Sigmoid colon (tissue), 7 donors: ENCODE data around the gene UBE2N. TPM values are rescaled to one million over a fixed set of nuclear protein-coding genes. Genes with fewer than 3 reads are reported as not detected.
"Not testable (repeated sequence)": the region's sequence is repeated elsewhere in the genome, so short reads cannot be mapped to it uniquely, and the experiment has no call there.

Experiments used
- DNase-seq: peaks from one replicate; pipeline ENCODE4 v3.0.0-alpha.2; 2019
- H3K27ac ChIP-seq, 4 donors: fragments of 200-600 bp; sonication (generic); one replicate each; pipeline ENCODE4 v1.5.1; 2016 to 2019; ENCODE audit warnings: mild to moderate bottlenecking in 1 of 4
- H3K27me3 ChIP-seq, 3 donors: fragments of 200-600 bp; sonication (generic); one replicate each; pipeline ENCODE4 v1.5.1; 2019; ENCODE audit warnings: mild to moderate bottlenecking in 1 of 3
- H3K36me3 ChIP-seq, 4 donors: fragments of 200-600 bp; sonication (generic); one replicate each; pipeline ENCODE4 v1.5.1; 2016 to 2019
- H3K4me1 ChIP-seq, 4 donors: fragments of 200-600 bp; sonication (generic); one replicate each; pipeline ENCODE4 v1.5.1; 2017 to 2019
- H3K4me3 ChIP-seq, 4 donors: fragments of 200-600 bp; sonication (generic); one replicate each; pipeline ENCODE4 v1.5.1; 2017 to 2019; ENCODE audit warnings: mild to moderate bottlenecking in 2 of 4, moderate library complexity in 1 of 4
- H3K9me3 ChIP-seq, 4 donors: fragments of 200-600 bp in 3 of 4; sonication (generic) in 3 of 4; one replicate each; pipeline versions ENCODE4 v1.5.1 to v1.6.1; 2013 to 2019
- EP300 ChIP-seq, 4 donors: sonication (generic); formaldehyde crosslinking; IDR thresholded peaks; one replicate each; pipeline ENCODE4 v1.6.1; 2017; ENCODE audit warnings: antibody characterized with exemption in 4 of 4
- POLR2A ChIP-seq, 2 donors: fragments of 450-650 bp; IDR thresholded peaks; one replicate each; pipeline ENCODE4 v1.6.1; 2016; ENCODE audit warnings: antibody characterized with exemption in 2 of 2, mild to moderate bottlenecking in 2 of 2, moderate library complexity in 2 of 2
- POLR2AphosphoS5 ChIP-seq, 4 donors: sonication (generic); formaldehyde crosslinking; IDR thresholded peaks; one replicate each; pipeline ENCODE4 v1.6.1; 2017; ENCODE audit warnings: antibody characterized with exemption in 4 of 4
- WGBS, 2 donors: extraction: QIAGEN DNeasy Blood & Tissue Kit; methylation state at CpG; one replicate each; pipeline ENCODE4 v1.1.7; 2013; 5-methylcytosine and 5-hydroxymethylcytosine counted together
- intact Hi-C: fragments of 100-400 bp; cut with DNase I; formaldehyde crosslinking; loops from one replicate; pipeline ENCODE4 v1.15.1; 2023
- polyA plus RNA-seq, 3 donors: library from polyadenylated mRNA; stranded (reverse); fragments of 200-250 nt; gene quantifications; one replicate each; pipeline ENCODE4 v1.2.3, GENCODE V29; 2013
- total RNA-seq, 4 donors: library from RNA; depleted of rRNA; stranded (reverse); fragments of >200 nt; gene quantifications; one replicate each; pipeline ENCODE4 v1.1.0, GENCODE V29; 2016
- TF ChIP-seq, protein P1 (sequence below), 4 experiments: fragments of 450-650 bp in 3 of 4; fragments of 200-600 bp in 1 of 4; IDR thresholded peaks; one replicate each; pipeline ENCODE4 v1.5.1; 2016 to 2019; ENCODE audit warnings: antibody characterized with exemption in 4 of 4, mild to moderate bottlenecking in 3 of 4, moderate library complexity in 2 of 4
- donor health status: healthy with polysubstance abuse.
- donor health status: Bipolar disorder and iron deficiency.
- donor health status: healthy.

UBE2N gene
- total and polyA plus RNA-seq, 7 donors = 23.0 to 102 (median 28.0) TPM

GRCh38 chr12:93393425-93393824, 48.3 kb downstream of the UBE2N start:
- intact Hi-C loops = no loop called here
- Histone ChIP-seq H3K36me3 (peaks cover 0 to 30% (median 9%) of the 10 kb centered on the region in 4 donors), H3K27me3 (no peaks in the 10 kb centered on the region), H3K4me1 (peaks cover 0 to 24% (median 15%) of the 10 kb centered on the region in 4 donors), H3K4me3 (no peak overlapping the region), H3K27ac (no peak overlapping the region), H3K9me3 (no peaks in the 10 kb centered on the region)
- no peak for DNase-seq
- TF ChIP-seq POLR2A (IDR thresholded peaks at IDR 0.05) = no peak
- TF ChIP-seq EP300 (IDR thresholded peaks at IDR 0.05) = no peak
- no peak for TF ChIP-seq POLR2AphosphoS5 (IDR thresholded peaks at IDR 0.05)
- TF ChIP-seq, protein P1, sequence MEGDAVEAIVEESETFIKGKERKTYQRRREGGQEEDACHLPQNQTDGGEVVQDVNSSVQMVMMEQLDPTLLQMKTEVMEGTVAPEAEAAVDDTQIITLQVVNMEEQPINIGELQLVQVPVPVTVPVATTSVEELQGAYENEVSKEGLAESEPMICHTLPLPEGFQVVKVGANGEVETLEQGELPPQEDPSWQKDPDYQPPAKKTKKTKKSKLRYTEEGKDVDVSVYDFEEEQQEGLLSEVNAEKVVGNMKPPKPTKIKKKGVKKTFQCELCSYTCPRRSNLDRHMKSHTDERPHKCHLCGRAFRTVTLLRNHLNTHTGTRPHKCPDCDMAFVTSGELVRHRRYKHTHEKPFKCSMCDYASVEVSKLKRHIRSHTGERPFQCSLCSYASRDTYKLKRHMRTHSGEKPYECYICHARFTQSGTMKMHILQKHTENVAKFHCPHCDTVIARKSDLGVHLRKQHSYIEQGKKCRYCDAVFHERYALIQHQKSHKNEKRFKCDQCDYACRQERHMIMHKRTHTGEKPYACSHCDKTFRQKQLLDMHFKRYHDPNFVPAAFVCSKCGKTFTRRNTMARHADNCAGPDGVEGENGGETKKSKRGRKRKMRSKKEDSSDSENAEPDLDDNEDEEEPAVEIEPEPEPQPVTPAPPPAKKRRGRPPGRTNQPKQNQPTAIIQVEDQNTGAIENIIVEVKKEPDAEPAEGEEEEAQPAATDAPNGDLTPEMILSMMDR (IDR thresholded peaks at IDR 0.05) = no peak
- 60 to 66% methylated on average over 2 of the region's 2 CpGs for WGBS, 2 donors

- H3K36me3 ChIP-seq = peaks cover 0 to 6% (median 2%) of the 10 kb centered on the region in 4 donors
- TF ChIP-seq, protein P1 (IDR thresholded peaks at IDR 0.05) = no peak
- no peak for TF ChIP-seq POLR2A (IDR thresholded peaks at IDR 0.05)
- H3K27ac ChIP-seq = peak overlapping the region in 1 of 4 donors; percentile 7
- intact Hi-C loops = no loop called here
- H3K4me3 ChIP-seq = no peak overlapping the region
- DNase-seq = no peak
- 83 to 85% methylated on average over 5 of the region's 5 CpGs for WGBS, 2 donors
- H3K27me3 ChIP-seq = no peaks in the 10 kb centered on the region
- H3K9me3 ChIP-seq = no peaks in the 10 kb centered on the region
- peaks cover 0 to 28% (median 19%) of the 10 kb centered on the region in 4 donors for H3K4me1 ChIP-seq
Observed at GRCh38 chr12:93390549-93391297, 51.0 kb downstream of the UBE2N start.

- Histone ChIP-seq H3K27me3 (no peaks in the 10 kb centered on the region), H3K9me3 (no peaks in the 10 kb centered on the region), H3K36me3 (no peaks in the 10 kb centered on the region), H3K27ac (no peak overlapping the region), H3K4me3 (no peak overlapping the region), H3K4me1 (peaks cover 0 to 34% (median 19%) of the 10 kb centered on the region in 4 donors)
- DNase-seq = no peak
- TF ChIP-seq EP300 (IDR thresholded peaks at IDR 0.05) (no peak), POLR2AphosphoS5 (IDR thresholded peaks at IDR 0.05) (no peak), POLR2A (IDR thresholded peaks at IDR 0.05) (no peak)
- TF ChIP-seq, protein P1 (IDR thresholded peaks at IDR 0.05) = no peak
- intact Hi-C loops = no loop called here
- 54 to 65% methylated on average over 5 of the region's 5 CpGs for WGBS, 2 donors
Observed at GRCh38 chr12:93390031-93390430, 51.7 kb downstream of the UBE2N start.

DNA sequence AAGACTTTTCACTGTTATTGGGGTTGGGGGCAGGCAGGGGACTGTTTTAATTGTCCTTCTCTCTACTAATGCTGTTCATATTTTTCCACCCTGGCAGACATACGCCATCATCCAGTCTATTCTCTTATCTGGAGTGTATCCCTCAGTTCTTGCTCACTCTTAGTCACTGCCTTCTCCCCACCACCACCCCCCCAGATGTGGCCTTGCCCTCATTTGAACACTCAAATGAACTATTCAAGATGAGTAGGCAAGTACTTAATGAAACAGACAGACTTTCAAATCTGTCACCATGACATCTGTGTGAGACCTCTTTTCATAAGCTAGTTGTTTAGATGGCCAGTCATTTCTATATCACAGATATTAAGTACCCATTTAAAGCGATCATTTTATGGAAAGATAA, 54.0 kb downstream of the UBE2N start:
- no peak for DNase-seq
- no peaks in the 10 kb centered on the region for H3K9me3 ChIP-seq
- no peaks in the 10 kb centered on the region for H3K27me3 ChIP-seq
- 83 to 87% methylated on average over 2 of the region's 2 CpGs for WGBS, 2 donors
- intact Hi-C loops = no loop called here
- no peaks in the 10 kb centered on the region for H3K36me3 ChIP-seq
- TF ChIP-seq, protein P1 (IDR thresholded peaks at IDR 0.05) = no peak
- H3K4me1 ChIP-seq = peaks cover 0 to 49% (median 27%) of the 10 kb centered on the region in 4 donors
- H3K4me3 ChIP-seq = no peak overlapping the region
- H3K27ac ChIP-seq = no peak overlapping the region

GRCh38 chr12:93381976-93382437, 59.7 kb downstream of the UBE2N start:
- H3K4me1 ChIP-seq = peaks cover 4 to 58% (median 33%) of the 10 kb centered on the region in 4 donors
- intact Hi-C loops = loop anchor here (5.0 kb wide), 1 partner anchor 395 kb away; no protein-coding TSS in a partner anchor
- 89 to 90% methylated on average over 5 of the region's 5 CpGs for WGBS, 2 donors

More at GRCh38 chr12:93381976-93382437, 59.7 kb downstream of the UBE2N start:
- peak overlapping the region in 3 of 4 donors; percentile 94 to 97 (median 96) for H3K27ac ChIP-seq
- H3K36me3 ChIP-seq, DNase-seq, H3K9me3 ChIP-seq, H3K27me3 ChIP-seq: not testable (repeated sequence)
- peak overlapping the region in 1 of 4 donors; percentile 77 for H3K4me3 ChIP-seq
